Activated T-helper 2 cell treated with anti-CD3 and anti-CD28 coated beads, Interferon-gamma antibody, Interleukin-2, Interleukin-4, amounts not matched to agents 10 μg/mL and 5 μg/mL and 100 μg/mL, durations not matched to agents 14 hours and 24 hours and 36 hours (primary cell): Measurements from ENCODE around the gene RAD51. TPM values are rescaled to one million over a fixed set of nuclear protein-coding genes. Genes with fewer than 3 reads are reported as not detected.

ENCODE experiments used
- DNase-seq: peaks from one replicate; pipeline ENCODE4 v3.0.0; 2021; ENCODE audit warnings: low spot score
- H3K27ac Mint-ChIP-seq: one replicate; pipeline ENCODE4 v1.8.0; 2021; ENCODE audit warnings: mixed read lengths
- H3K27me3 Mint-ChIP-seq: one replicate; pipeline ENCODE4 v1.8.0; 2021; ENCODE audit warnings: low read depth, mixed read lengths
- H3K36me3 Mint-ChIP-seq: one replicate; pipeline ENCODE4 v1.8.0; 2021; ENCODE audit warnings: low read depth, mixed read lengths
- H3K4me1 Mint-ChIP-seq: one replicate; pipeline ENCODE4 v1.8.0; 2021; ENCODE audit warnings: low read depth, mixed read lengths
- H3K4me3 Mint-ChIP-seq: one replicate; pipeline ENCODE4 v1.8.0; 2021; ENCODE audit warnings: low read depth, mild to moderate bottlenecking, moderate library complexity, mixed read lengths
- H3K9me3 Mint-ChIP-seq: one replicate; pipeline ENCODE4 v1.8.0; 2021; ENCODE audit warnings: mixed read lengths
- intact Hi-C: fragments of 100-400 bp; cut with micrococcal nuclease; formaldehyde crosslinking; loops from one replicate; pipeline ENCODE4 v1.15.1; 2023
- total RNA-seq: library from RNA; stranded (reverse); gene quantifications from 2 replicates; pipeline ENCODE4 v1.2.3, GENCODE V29; 2022

RAD51 gene
- total RNA-seq, 1 donor from 2014 or later, result 51.4 TPM

- Mint-ChIP-seq H3K27ac (no peak overlapping the region), H3K4me1 (no peaks in the 10 kb centered on the region), H3K36me3 (peaks cover 55% of the 10 kb centered on the region), H3K27me3 (no peaks in the 10 kb centered on the region), H3K4me3 (no peak overlapping the region), H3K9me3 (no peaks in the 10 kb centered on the region)
- intact Hi-C loops, result no loop called here
- DNase-seq, result no peak
Measured at GRCh38 chr15:40736575-40736974, 41.6 kb downstream of the RAD51 start.

GRCh38 chr15:40737048-40737447 is 42.1 kb downstream of the RAD51 start:
- Mint-ChIP-seq H3K4me3 (no peak overlapping the region), H3K9me3 (no peaks in the 10 kb centered on the region), H3K27ac (no peak overlapping the region), H3K27me3 (no peaks in the 10 kb centered on the region), H3K36me3 (peaks cover 50% of the 10 kb centered on the region), H3K4me1 (no peaks in the 10 kb centered on the region)
- intact Hi-C loops, result no loop called here
- no peak for DNase-seq

GRCh38 chr15:40739047-40739446 is 44.1 kb downstream of the RAD51 start:
- no peak overlapping the region for H3K4me3 Mint-ChIP-seq
- no peaks in the 10 kb centered on the region for H3K9me3 Mint-ChIP-seq
- peaks cover 56% of the 10 kb centered on the region for H3K36me3 Mint-ChIP-seq
- H3K27me3 Mint-ChIP-seq, result no peaks in the 10 kb centered on the region
- no peak overlapping the region for H3K27ac Mint-ChIP-seq
- intact Hi-C loops, result no loop called here
- DNase-seq, result no peak
- H3K4me1 Mint-ChIP-seq, result peaks cover 14% of the 10 kb centered on the region

GRCh38 chr15:40739854-40740253 is 44.9 kb downstream of the RAD51 start:
- Mint-ChIP-seq H3K4me3 (no peak overlapping the region), H3K9me3 (no peaks in the 10 kb centered on the region), H3K36me3 (peaks cover 58% of the 10 kb centered on the region), H3K27me3 (no peaks in the 10 kb centered on the region), H3K4me1 (peaks cover 21% of the 10 kb centered on the region), H3K27ac (no peak overlapping the region)
- intact Hi-C loops, result no loop called here
- no peak for DNase-seq

- DNase-seq, result no peak
- Mint-ChIP-seq H3K27ac (peak overlapping the region; percentile 92), H3K36me3 (peaks cover 58% of the 10 kb centered on the region), H3K4me3 (peak overlapping the region; percentile 9), H3K4me1 (peaks cover 24% of the 10 kb centered on the region), H3K27me3 (no peaks in the 10 kb centered on the region), H3K9me3 (no peaks in the 10 kb centered on the region)
- intact Hi-C loops, result no loop called here
Measured at GRCh38 chr15:40743485-40743901, 48.5 kb downstream of the RAD51 start.

- H3K27ac Mint-ChIP-seq, result peak overlapping the region; percentile 92
- peak overlapping the region; percentile 42 for H3K4me3 Mint-ChIP-seq
- H3K4me1 Mint-ChIP-seq, result peaks cover 24% of the 10 kb centered on the region
- intact Hi-C loops, result loop anchor here (1.0 kb wide), 2 partner anchors 11 to 49 kb away; partner anchors contain the start of genes RAD51 and RMDN3
- H3K36me3 Mint-ChIP-seq, result peaks cover 58% of the 10 kb centered on the region
- no peaks in the 10 kb centered on the region for H3K27me3 Mint-ChIP-seq
- no peaks in the 10 kb centered on the region for H3K9me3 Mint-ChIP-seq
- DNase-seq, result peak; percentile 63
Measured at GRCh38 chr15:40743921-40744814, 49.2 kb downstream of the RAD51 start.

DNA sequence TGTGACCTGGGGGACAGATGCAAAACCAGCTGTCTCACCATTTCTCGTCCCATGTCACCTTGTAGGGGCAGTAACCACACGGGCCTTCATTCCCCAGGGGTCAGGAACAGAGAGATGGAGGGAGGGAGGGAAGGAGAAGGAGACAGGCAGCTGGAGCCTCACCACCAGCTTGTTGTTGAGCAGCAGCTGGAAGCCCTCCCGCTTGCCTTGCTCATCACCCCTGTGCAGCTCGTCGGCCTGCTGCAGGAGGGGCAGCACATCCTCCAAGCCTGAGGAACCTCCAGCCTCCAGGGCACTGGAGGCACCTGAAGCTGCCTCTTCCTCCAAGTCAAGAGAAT is 49.8 kb downstream of the RAD51 start:
- H3K27ac Mint-ChIP-seq, result peak overlapping the region; percentile 92
- peaks cover 62% of the 10 kb centered on the region for H3K36me3 Mint-ChIP-seq
- no peak overlapping the region for H3K4me3 Mint-ChIP-seq
- no peaks in the 10 kb centered on the region for H3K9me3 Mint-ChIP-seq
- DNase-seq, result no peak
- H3K27me3 Mint-ChIP-seq, result no peaks in the 10 kb centered on the region
- intact Hi-C loops, result loop anchor here (1.0 kb wide), 2 partner anchors 11 to 49 kb away; partner anchors contain the start of genes RAD51 and RMDN3
- H3K4me1 Mint-ChIP-seq, result peaks cover 24% of the 10 kb centered on the region

- no peak overlapping the region for H3K27ac Mint-ChIP-seq
- no peak for DNase-seq
- H3K36me3 Mint-ChIP-seq, result peaks cover 68% of the 10 kb centered on the region
- no peaks in the 10 kb centered on the region for H3K9me3 Mint-ChIP-seq
- H3K27me3 Mint-ChIP-seq, result no peaks in the 10 kb centered on the region
- H3K4me3 Mint-ChIP-seq, result no peak overlapping the region
- intact Hi-C loops, result no loop called here
- H3K4me1 Mint-ChIP-seq, result peaks cover 25% of the 10 kb centered on the region
Measured at GRCh38 chr15:40746916-40747418, 52.0 kb downstream of the RAD51 start.

DNA sequence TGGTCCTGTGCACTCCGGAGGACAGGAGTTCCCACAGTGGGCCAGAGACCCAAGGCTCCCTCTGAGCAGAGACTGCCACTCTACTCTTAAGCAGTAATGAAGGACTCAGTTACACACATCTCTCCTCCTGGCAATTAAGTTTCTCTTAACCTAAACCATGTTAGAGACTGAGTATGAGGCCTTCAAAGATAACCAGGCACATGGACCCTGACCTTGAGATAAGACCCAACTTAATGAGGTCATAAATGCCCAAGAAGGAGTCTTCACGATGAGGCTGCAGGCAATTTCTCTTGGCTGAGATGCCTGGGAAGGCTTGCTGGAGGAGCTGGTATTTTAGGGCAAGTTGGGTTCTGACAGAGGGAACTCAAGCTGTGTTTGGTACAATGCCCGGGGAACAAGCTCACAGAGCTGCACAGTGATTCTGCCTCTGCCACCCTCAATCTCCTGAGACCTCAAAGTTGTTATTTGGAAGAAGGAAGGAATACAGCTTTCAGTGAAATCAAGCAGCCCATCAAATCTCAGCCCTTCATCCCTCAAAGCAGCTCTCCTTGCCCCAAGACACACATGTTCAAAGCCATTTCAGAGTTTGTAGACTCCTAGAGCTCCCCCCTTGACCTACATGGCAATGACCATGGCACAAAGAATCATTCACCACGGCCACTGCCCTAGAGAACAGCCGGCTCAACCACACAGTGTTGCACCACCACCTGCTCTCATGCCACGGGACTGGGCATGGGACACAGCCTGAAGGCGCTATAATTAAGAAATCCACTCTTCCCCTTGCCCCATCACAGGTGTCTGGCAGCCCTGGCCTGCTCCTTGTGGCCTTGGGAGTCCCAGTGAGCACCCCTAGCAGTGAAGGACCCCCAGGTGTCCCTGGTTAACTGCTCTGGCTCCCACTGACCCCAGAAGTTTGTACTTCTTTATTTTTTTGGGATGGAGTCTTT is 53.0 kb downstream of the RAD51 start:
- DNase-seq, result no peak
- no peaks in the 10 kb centered on the region for H3K9me3 Mint-ChIP-seq
- no peaks in the 10 kb centered on the region for H3K27me3 Mint-ChIP-seq
- peaks cover 29% of the 10 kb centered on the region for H3K4me1 Mint-ChIP-seq
- intact Hi-C loops, result no loop called here
- H3K4me3 Mint-ChIP-seq, result no peak overlapping the region
- H3K27ac Mint-ChIP-seq, result peak overlapping the region; percentile 42
- H3K36me3 Mint-ChIP-seq, result peaks cover 69% of the 10 kb centered on the region

DNA sequence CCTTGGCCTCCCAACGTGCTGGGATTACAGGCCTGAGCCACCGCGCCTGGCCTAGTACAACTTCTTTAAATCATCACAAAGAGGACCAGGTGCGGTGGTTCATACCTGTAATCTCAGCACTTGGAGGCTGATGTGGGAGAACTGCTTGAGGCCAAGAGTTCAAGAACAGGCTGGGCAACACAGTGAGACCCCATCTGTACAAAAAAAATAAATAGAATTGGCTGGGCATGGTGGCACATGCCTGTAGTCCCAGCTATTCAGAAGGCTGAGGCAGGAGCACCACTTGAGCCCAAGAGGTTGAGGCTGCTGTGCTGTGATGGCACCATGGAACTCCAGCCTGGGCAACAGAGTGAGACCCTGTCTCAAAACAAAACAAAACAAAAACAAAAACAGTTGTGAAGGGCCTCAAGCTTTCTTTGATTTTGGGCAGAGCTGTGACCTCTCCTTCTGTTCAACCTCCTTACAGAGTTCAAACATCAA is 54.2 kb downstream of the RAD51 start:
- Mint-ChIP-seq H3K9me3 (no peaks in the 10 kb centered on the region), H3K36me3 (peaks cover 64% of the 10 kb centered on the region), H3K27me3 (no peaks in the 10 kb centered on the region), H3K27ac (no peak overlapping the region), H3K4me3 (no peak overlapping the region), H3K4me1 (peaks cover 29% of the 10 kb centered on the region)
- no peak for DNase-seq
- intact Hi-C loops, result no loop called here

GRCh38 chr15:40750885-40751284 is 55.9 kb downstream of the RAD51 start:
- Mint-ChIP-seq H3K36me3 (peaks cover 48% of the 10 kb centered on the region), H3K9me3 (no peaks in the 10 kb centered on the region), H3K27me3 (no peaks in the 10 kb centered on the region), H3K4me1 (peaks cover 27% of the 10 kb centered on the region), H3K4me3 (no peak overlapping the region), H3K27ac (no peak overlapping the region)
- intact Hi-C loops, result no loop called here
- DNase-seq, result no peak

DNA sequence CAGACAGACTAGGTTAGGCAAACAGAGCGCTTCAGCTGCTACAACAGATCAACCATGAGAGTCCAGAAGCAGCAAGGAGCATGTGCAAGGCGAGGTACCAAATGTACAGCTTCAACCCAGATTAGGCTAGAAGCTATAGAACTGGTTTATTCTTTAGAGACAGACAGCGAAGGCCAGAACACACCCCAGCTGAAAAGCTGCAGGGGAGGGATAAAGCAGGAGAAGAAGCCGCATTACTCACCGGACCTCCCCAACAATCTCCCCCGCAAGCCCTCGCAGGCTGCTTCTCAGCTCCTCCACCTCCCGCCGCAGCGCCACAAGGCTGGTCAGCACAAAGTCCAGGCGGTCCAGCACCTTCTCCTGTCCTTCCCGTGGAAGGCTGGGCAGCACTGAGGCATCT is 56.8 kb downstream of the RAD51 start:
- H3K27ac Mint-ChIP-seq, result no peak overlapping the region
- no peaks in the 10 kb centered on the region for H3K27me3 Mint-ChIP-seq
- no peak for DNase-seq
- no peaks in the 10 kb centered on the region for H3K9me3 Mint-ChIP-seq
- H3K4me1 Mint-ChIP-seq, result peaks cover 27% of the 10 kb centered on the region
- H3K4me3 Mint-ChIP-seq, result no peak overlapping the region
- H3K36me3 Mint-ChIP-seq, result peaks cover 45% of the 10 kb centered on the region
- intact Hi-C loops, result no loop called here
